AG04450 (cell line): ENCODE data around the gene EPN2. TPM values are rescaled to one million over a fixed set of nuclear protein-coding genes. Genes with fewer than 3 reads are reported as not detected.

Source experiments
- CTCF ChIA-PET: fragments of 300-600, 350-600 bp; formaldehyde crosslinking; extraction: SDS; loops from one replicate; lab custom pipeline; 2022; ENCODE audit warnings: antibody characterized with exemption, inconsistent platforms; lab: Charles Lee
- POLR2A ChIA-PET: fragments of 350-600 bp; formaldehyde crosslinking; extraction: SDS; loops from one replicate; lab custom pipeline; 2021; ENCODE audit warnings: antibody characterized with exemption, inconsistent platforms; lab: Yijun Ruan, JAX
- DNase-seq: peaks from one replicate; pipeline ENCODE4 v3.0.0-alpha.2; 2011; ENCODE audit warnings: low read depth, low spot score
- H3K27ac ChIP-seq: one replicate; pipeline ENCODE4 v1.5.1; 2012; ENCODE audit warnings: low read depth, low read length, control low read depth
- H3K27me3 ChIP-seq: one replicate; pipeline ENCODE4 v1.6.0; 2012; ENCODE audit warnings: low read length; ENCODE audit not compliant: control insufficient read depth, insufficient read depth
- H3K4me3 ChIP-seq: 2 replicates; pipeline ENCODE4 v1.5.1; 2011; ENCODE audit warnings: mild to moderate bottlenecking, low read depth, low read length, control low read depth
- H3K9me3 ChIP-seq: 2 replicates; pipeline ENCODE4 v1.5.1; 2012; ENCODE audit warnings: low read length; ENCODE audit not compliant: control insufficient read depth, insufficient read depth
- polyA plus RNA-seq: library from polyadenylated mRNA; depleted of rRNA; stranded (reverse); fragments of >200 nt; gene quantifications from 2 replicates; pipeline ENCODE4 v1.2.3, GENCODE V29; 2011
- TF ChIP-seq, protein P1 (sequence below): IDR thresholded peaks from 2 replicates; pipeline ENCODE4 v1.5.1; 2011; ENCODE audit warnings: low read depth, low read length, control low read depth, inconsistent platforms

The EPN2 gene
- polyA plus RNA-seq, 1 experiment: 27.9 TPM

GRCh38 chr17:19341211-19341631 is 104.1 kb downstream of the EPN2 start:
- CTCF ChIA-PET: no interaction called here

GRCh38 chr17:19341641-19342610 is 104.8 kb downstream of the EPN2 start:
- ChIA-PET POLR2A (interaction anchor here (1.2 kb wide), 1 partner anchor 12 kb away, joined by 5 read pairs; no protein-coding TSS in a partner anchor), CTCF (interaction anchor here (0.7 kb wide), 1 partner anchor 21 kb away, joined by 4 read pairs; the partner anchor contains the start of gene B9D1)
- TF ChIP-seq, protein P1, sequence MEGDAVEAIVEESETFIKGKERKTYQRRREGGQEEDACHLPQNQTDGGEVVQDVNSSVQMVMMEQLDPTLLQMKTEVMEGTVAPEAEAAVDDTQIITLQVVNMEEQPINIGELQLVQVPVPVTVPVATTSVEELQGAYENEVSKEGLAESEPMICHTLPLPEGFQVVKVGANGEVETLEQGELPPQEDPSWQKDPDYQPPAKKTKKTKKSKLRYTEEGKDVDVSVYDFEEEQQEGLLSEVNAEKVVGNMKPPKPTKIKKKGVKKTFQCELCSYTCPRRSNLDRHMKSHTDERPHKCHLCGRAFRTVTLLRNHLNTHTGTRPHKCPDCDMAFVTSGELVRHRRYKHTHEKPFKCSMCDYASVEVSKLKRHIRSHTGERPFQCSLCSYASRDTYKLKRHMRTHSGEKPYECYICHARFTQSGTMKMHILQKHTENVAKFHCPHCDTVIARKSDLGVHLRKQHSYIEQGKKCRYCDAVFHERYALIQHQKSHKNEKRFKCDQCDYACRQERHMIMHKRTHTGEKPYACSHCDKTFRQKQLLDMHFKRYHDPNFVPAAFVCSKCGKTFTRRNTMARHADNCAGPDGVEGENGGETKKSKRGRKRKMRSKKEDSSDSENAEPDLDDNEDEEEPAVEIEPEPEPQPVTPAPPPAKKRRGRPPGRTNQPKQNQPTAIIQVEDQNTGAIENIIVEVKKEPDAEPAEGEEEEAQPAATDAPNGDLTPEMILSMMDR: no peak
- no peak for DNase-seq
- Histone ChIP-seq H3K9me3 (no peaks in the 10 kb centered on the region; the same call in 1 of the 2 replicates), H3K27ac (peak overlapping the region; percentile 21), H3K27me3 (no peaks in the 10 kb centered on the region), H3K4me3 (no peak overlapping the region)

More at GRCh38 chr17:19341211-19341631, 104.1 kb downstream of the EPN2 start:
- no peak overlapping the region for H3K27ac ChIP-seq
- TF ChIP-seq, protein P1: no peak
- no peak for DNase-seq
- no peaks in the 10 kb centered on the region for H3K27me3 ChIP-seq
- no peak overlapping the region for H3K4me3 ChIP-seq
- POLR2A ChIA-PET: interaction anchor here (0.8 kb wide), 1 partner anchor 13 kb away, joined by 4 read pairs; no protein-coding TSS in a partner anchor
- H3K9me3 ChIP-seq: no peaks in the 10 kb centered on the region; the same call in 1 of the 2 replicates

DNA sequence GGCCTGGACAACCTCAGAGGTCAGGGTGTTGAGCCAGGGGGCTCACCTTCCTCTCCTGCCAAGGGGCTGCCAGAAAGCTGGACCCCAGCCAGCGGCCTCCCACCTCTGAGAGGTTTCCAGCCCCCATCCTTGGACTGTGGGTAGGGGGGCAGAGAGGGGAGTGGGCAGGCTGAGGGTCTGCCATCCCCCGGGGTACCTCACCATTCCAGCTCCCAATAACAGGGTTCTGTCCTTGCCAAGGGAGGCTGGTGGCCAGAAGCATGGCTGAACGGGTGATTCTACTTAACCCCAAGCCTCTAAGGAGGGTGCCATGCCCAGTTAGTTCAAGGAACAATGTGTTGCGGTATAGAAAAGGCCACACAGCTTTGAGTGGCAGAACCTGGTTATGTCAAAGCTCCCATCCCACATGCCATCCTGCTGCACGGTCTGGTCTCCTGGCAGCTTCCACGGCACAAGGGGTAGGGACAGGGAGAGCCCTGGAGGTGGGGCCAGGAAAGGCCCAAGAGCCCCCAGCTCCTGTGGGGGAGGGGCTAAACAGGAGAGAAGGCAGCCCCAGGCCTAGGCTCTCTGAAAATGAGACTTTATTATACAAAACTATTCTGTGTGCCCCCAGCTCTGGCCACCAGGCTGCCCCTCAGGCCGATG is 105.6 kb downstream of the EPN2 start:
- DNase-seq: no peak
- H3K4me3 ChIP-seq: no peak overlapping the region
- CTCF ChIA-PET: interaction anchor here (0.7 kb wide), 1 partner anchor 20 kb away, joined by 4 read pairs; the partner anchor contains the start of gene B9D1
- H3K9me3 ChIP-seq: no peaks in the 10 kb centered on the region; the same call in 1 of the 2 replicates
- no peaks in the 10 kb centered on the region for H3K27me3 ChIP-seq
- no peak overlapping the region for H3K27ac ChIP-seq
- TF ChIP-seq, protein P1: no peak
- POLR2A ChIA-PET: interaction anchor here (1.2 kb wide), 1 partner anchor 11 kb away, joined by 5 read pairs; no protein-coding TSS in a partner anchor

GRCh38 chr17:19343256-19343630 is 106.1 kb downstream of the EPN2 start:
- DNase-seq: no peak
- TF ChIP-seq, protein P1: no peak
- POLR2A ChIA-PET: interaction anchor here (1.2 kb wide), 1 partner anchor 11 kb away, joined by 5 read pairs; no protein-coding TSS in a partner anchor
- no peak overlapping the region for H3K27ac ChIP-seq
- H3K27me3 ChIP-seq: no peaks in the 10 kb centered on the region
- CTCF ChIA-PET: no interaction called here
- no peak overlapping the region for H3K4me3 ChIP-seq
- H3K9me3 ChIP-seq: no peaks in the 10 kb centered on the region; the same call in 1 of the 2 replicates
